Measurements from ENCODE around the gene PKDREJ. TPM values are rescaled to one million over a fixed set of nuclear protein-coding genes. Genes with fewer than 3 reads are reported as not detected.

PKDREJ gene
- total and polyA plus RNA-seq, 4 donors: 0.06 to 0.46 (median 0.25) TPM

DNA sequence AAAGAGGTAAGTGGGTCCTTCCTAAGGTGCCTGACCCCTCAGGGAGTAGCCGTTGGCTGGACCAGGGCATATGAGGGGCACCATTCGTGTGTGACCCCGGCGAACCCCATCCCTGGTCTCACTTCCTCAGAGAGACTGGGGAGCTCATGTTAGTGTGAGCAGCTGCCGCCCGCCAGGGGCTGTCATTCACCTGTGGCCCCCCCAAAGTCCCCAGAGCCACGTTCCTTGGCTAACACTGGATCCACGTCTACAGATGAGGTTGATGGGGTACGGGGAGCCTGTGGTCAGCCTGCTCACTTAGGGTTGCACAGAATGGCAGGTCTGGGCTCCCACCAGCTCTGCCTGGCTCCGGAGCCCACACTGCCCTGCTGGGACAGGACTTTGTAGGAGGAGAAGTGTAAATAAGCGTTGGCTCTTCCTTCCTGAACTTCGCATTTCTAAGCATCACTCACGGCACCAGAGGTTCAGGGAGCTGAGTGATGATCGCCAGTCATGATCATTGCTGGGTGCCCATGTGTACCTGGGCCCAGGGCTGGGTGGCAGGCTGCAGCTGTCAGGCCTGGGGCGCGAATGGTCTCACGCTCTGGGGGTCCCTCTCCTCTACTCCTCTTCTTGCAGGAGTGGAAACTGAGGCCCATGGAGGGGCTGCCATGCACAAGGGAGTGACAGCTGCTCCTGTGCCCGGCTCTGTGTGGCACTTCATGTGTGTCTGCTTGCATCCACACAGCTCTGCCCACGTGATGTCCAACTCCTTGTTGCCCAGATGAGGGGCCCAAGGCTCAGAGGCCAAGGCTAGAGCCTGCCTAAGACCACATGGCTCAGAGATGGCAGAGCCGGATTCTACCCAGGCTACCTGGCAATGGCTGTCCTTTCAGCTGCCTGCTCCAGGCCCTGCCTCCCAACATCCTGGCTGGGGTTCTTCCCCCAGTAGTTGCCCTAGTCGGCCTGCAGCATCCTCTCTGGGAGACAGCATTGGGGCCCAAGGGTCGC, 15.8 kb upstream of the PKDREJ start:
- Histone ChIP-seq H3K4me3 (ENCODE audit: low read depth, low read length) (no peak overlapping the region), H3K4me1 (ENCODE audit: control insufficient read depth, insufficient read depth, low read length) (no peaks in the 10 kb centered on the region), H3K9me3 (ENCODE audit: control insufficient read depth, insufficient read depth, low read length) (no peaks in the 10 kb centered on the region), H3K27ac (ENCODE audit: low read depth, low read length) (no peak overlapping the region), H3K27me3 (ENCODE audit: control insufficient read depth, insufficient read depth, low read length) (no peaks in the 10 kb centered on the region), H3K36me3 (ENCODE audit: control insufficient read depth, insufficient read depth, low read length) (peaks cover 79% of the 10 kb centered on the region)
- WGBS (ENCODE audit: insufficient coverage): 95% methylated on average over 22 of the region's 22 CpGs
- no peak for DNase-seq (ENCODE audit: low read depth in 4 of 6, low spot score in 6 of 6)

GRCh38 chr22:46276563-46276962, 13.4 kb upstream of the PKDREJ start:
- peaks cover 80% of the 10 kb centered on the region for H3K36me3 ChIP-seq (ENCODE audit: control insufficient read depth, insufficient read depth, low read length)

DNA sequence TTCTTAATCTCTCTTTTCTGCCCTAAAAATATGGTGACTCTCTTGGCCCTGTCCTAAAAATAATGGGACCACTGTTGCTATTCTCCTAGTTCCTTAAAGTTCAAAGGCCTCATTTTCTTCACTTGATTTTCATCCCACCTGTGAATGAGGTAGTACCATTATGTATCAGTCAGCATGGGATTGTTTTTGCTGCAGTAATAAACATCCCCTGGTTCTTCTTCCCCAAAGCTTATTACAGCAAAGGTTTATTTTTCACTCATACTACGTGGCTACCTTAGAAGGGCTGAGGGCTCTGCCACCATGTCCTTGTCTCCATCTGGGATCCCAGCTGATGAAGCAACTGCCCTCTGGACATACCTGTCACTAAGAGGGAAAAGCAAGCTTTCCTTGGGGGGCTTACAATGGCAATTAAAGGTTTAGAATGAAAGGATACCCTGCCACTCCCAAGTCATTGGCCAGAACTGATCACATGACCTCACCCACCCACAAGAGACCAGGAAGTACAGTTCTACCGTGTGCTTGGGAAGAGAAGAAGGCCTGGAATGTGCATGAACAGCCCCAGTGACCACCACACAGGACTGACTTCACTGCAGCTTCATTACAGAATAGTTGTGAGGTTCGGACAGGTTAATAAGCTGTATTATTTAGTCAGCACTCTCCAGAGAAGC, 12.4 kb upstream of the PKDREJ start:
- H3K4me3 ChIP-seq (ENCODE audit: low read depth, low read length): no peak overlapping the region
- H3K36me3 ChIP-seq (ENCODE audit: control insufficient read depth, insufficient read depth, low read length): peaks cover 70% of the 10 kb centered on the region
- H3K9me3 ChIP-seq (ENCODE audit: control insufficient read depth, insufficient read depth, low read length): no peaks in the 10 kb centered on the region
- no peak for DNase-seq (ENCODE audit: low read depth in 4 of 6, low spot score in 6 of 6)
- no peaks in the 10 kb centered on the region for H3K27me3 ChIP-seq (ENCODE audit: control insufficient read depth, insufficient read depth, low read length)
- 33% methylated on average over 1 of the region's 3 CpGs for WGBS (ENCODE audit: insufficient coverage)
- H3K27ac ChIP-seq (ENCODE audit: low read depth, low read length): no peak overlapping the region
- H3K4me1 ChIP-seq (ENCODE audit: control insufficient read depth, insufficient read depth, low read length): peaks cover 3% of the 10 kb centered on the region

More at GRCh38 chr22:46276563-46276962, 13.4 kb upstream of the PKDREJ start:
- no peaks in the 10 kb centered on the region for H3K27me3 ChIP-seq (ENCODE audit: control insufficient read depth, insufficient read depth, low read length)
- 100% methylated on average over 1 of the region's 7 CpGs for WGBS (ENCODE audit: insufficient coverage)
- peaks cover 3% of the 10 kb centered on the region for H3K4me1 ChIP-seq (ENCODE audit: control insufficient read depth, insufficient read depth, low read length)
- DNase-seq (ENCODE audit: low read depth in 4 of 6, low spot score in 6 of 6): no peak
- H3K27ac ChIP-seq (ENCODE audit: low read depth, low read length): no peak overlapping the region
- H3K9me3 ChIP-seq (ENCODE audit: control insufficient read depth, insufficient read depth, low read length): no peaks in the 10 kb centered on the region
- H3K4me3 ChIP-seq (ENCODE audit: low read depth, low read length): no peak overlapping the region

DNA sequence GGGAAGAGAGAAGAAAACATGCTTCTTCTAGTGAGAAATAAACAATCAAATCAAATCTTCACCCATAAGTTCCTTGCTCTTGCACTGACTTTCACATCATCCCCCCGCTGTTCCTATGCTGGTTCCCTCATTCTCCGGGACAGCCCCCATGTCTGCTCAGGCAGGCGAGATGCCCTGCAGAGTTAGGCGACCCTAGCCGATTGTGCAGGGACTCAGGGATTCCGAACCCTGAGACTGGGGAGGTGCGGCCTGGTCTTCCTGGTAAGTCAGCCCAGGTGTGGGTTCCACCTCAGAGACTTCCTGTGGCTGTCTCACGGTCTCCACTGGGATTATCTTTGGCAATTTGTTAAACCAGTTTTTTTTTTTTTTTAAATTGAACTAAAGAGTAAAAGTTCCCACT, 11.2 kb upstream of the PKDREJ start:
- peaks cover 64% of the 10 kb centered on the region for H3K36me3 ChIP-seq (ENCODE audit: control insufficient read depth, insufficient read depth, low read length)
- no peak overlapping the region for H3K27ac ChIP-seq (ENCODE audit: low read depth, low read length)
- no peaks in the 10 kb centered on the region for H3K27me3 ChIP-seq (ENCODE audit: control insufficient read depth, insufficient read depth, low read length)
- H3K4me1 ChIP-seq (ENCODE audit: control insufficient read depth, insufficient read depth, low read length): peaks cover 8% of the 10 kb centered on the region
- no peak for DNase-seq (ENCODE audit: low read depth in 4 of 6, low spot score in 6 of 6)
- WGBS (ENCODE audit: insufficient coverage): 99% methylated on average over 5 of the region's 8 CpGs
- H3K9me3 ChIP-seq (ENCODE audit: control insufficient read depth, insufficient read depth, low read length): no peaks in the 10 kb centered on the region
- no peak overlapping the region for H3K4me3 ChIP-seq (ENCODE audit: low read depth, low read length)

- Histone ChIP-seq H3K27ac (ENCODE audit: low read depth, low read length) (no peak overlapping the region), H3K36me3 (ENCODE audit: control insufficient read depth, insufficient read depth, low read length) (peaks cover 59% of the 10 kb centered on the region), H3K27me3 (ENCODE audit: control insufficient read depth, insufficient read depth, low read length) (no peaks in the 10 kb centered on the region), H3K4me1 (ENCODE audit: control insufficient read depth, insufficient read depth, low read length) (peaks cover 15% of the 10 kb centered on the region), H3K9me3 (ENCODE audit: control insufficient read depth, insufficient read depth, low read length) (no peaks in the 10 kb centered on the region), H3K4me3 (ENCODE audit: low read depth, low read length) (no peak overlapping the region)
- no peak for DNase-seq (ENCODE audit: low read depth in 4 of 6, low spot score in 6 of 6)
- 81% methylated on average over 11 of the region's 12 CpGs for WGBS (ENCODE audit: insufficient coverage)
Measured at GRCh38 chr22:46273432-46274148, 10.4 kb upstream of the PKDREJ start.

GRCh38 chr22:46272762-46273431, 9.8 kb upstream of the PKDREJ start:
- WGBS (ENCODE audit: insufficient coverage): 93% methylated on average over 11 of the region's 12 CpGs
- H3K36me3 ChIP-seq (ENCODE audit: control insufficient read depth, insufficient read depth, low read length): peaks cover 57% of the 10 kb centered on the region

GRCh38 chr22:46272196-46272595, 9.1 kb upstream of the PKDREJ start:
- Histone ChIP-seq H3K36me3 (ENCODE audit: control insufficient read depth, insufficient read depth, low read length) (peaks cover 50% of the 10 kb centered on the region), H3K4me1 (ENCODE audit: control insufficient read depth, insufficient read depth, low read length) (peaks cover 20% of the 10 kb centered on the region)

More at GRCh38 chr22:46272762-46273431, 9.8 kb upstream of the PKDREJ start:
- DNase-seq (ENCODE audit: low read depth in 4 of 6, low spot score in 6 of 6): no peak
- Histone ChIP-seq H3K4me3 (ENCODE audit: low read depth, low read length) (no peak overlapping the region), H3K9me3 (ENCODE audit: control insufficient read depth, insufficient read depth, low read length) (no peaks in the 10 kb centered on the region), H3K4me1 (ENCODE audit: control insufficient read depth, insufficient read depth, low read length) (peaks cover 20% of the 10 kb centered on the region), H3K27me3 (ENCODE audit: control insufficient read depth, insufficient read depth, low read length) (no peaks in the 10 kb centered on the region), H3K27ac (ENCODE audit: low read depth, low read length) (no peak overlapping the region)

DNA sequence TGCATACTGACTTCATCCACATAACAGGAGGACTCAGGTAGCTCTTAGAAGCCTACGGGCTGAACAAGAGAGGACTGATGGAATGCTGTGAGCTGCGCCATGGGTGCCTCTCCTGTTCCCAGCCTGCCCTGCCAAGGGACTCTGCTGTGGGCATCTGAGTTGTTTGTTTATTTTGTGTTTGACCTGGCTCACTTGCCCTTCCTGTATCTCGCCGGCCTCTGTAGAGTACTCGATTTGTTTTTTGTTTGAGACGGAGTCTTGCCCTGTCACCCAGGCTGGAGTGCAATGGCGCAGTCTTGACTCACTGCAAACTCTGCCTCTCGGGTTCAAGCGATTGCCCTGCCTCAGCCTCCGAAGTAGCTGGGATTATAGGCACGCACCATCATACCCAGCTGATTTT, 6.4 kb upstream of the PKDREJ start:
- Histone ChIP-seq H3K27me3 (ENCODE audit: control insufficient read depth, insufficient read depth, low read length) (no peaks in the 10 kb centered on the region), H3K36me3 (ENCODE audit: control insufficient read depth, insufficient read depth, low read length) (peaks cover 39% of the 10 kb centered on the region), H3K4me1 (ENCODE audit: control insufficient read depth, insufficient read depth, low read length) (peaks cover 25% of the 10 kb centered on the region), H3K9me3 (ENCODE audit: control insufficient read depth, insufficient read depth, low read length) (no peaks in the 10 kb centered on the region), H3K27ac (ENCODE audit: low read depth, low read length) (no peak overlapping the region), H3K4me3 (ENCODE audit: low read depth, low read length) (no peak overlapping the region)
- 89% methylated on average over 10 of the region's 11 CpGs for WGBS (ENCODE audit: insufficient coverage)
- no peak for DNase-seq (ENCODE audit: low read depth in 4 of 6, low spot score in 6 of 6)

More at GRCh38 chr22:46272196-46272595, 9.1 kb upstream of the PKDREJ start:
- WGBS (ENCODE audit: insufficient coverage): 88% methylated on average over 6 of the region's 8 CpGs
- Histone ChIP-seq H3K9me3 (ENCODE audit: control insufficient read depth, insufficient read depth, low read length) (no peaks in the 10 kb centered on the region), H3K27me3 (ENCODE audit: control insufficient read depth, insufficient read depth, low read length) (no peaks in the 10 kb centered on the region), H3K27ac (ENCODE audit: low read depth, low read length) (no peak overlapping the region), H3K4me3 (ENCODE audit: low read depth, low read length) (no peak overlapping the region)
- DNase-seq (ENCODE audit: low read depth in 4 of 6, low spot score in 6 of 6): no peak
